Testis (tissue), 5 donors: ENCODE measurements around the gene ARFGEF3. TPM values are rescaled to one million over a fixed set of nuclear protein-coding genes. Genes with fewer than 3 reads are reported as not detected.

Experiments
- DNase-seq: peaks from one replicate; pipeline ENCODE4 v3.0.0-alpha.2; 2019
- H3K27ac ChIP-seq, 2 donors: fragments of 200-600 bp; sonication (generic); one replicate each; pipeline ENCODE4 v1.5.1; 2019
- H3K27me3 ChIP-seq: fragments of 200-600 bp; sonication (generic); one replicate; pipeline ENCODE4 v1.5.1; 2019
- H3K36me3 ChIP-seq: fragments of 200-600 bp; sonication (generic); one replicate; pipeline ENCODE4 v1.5.1; 2017; ENCODE audit warnings: low read depth; ENCODE audit errors: missing control alignments
- H3K4me1 ChIP-seq: fragments of 200-600 bp; sonication (generic); one replicate; pipeline ENCODE4 v1.5.1; 2019
- H3K4me3 ChIP-seq, 2 donors: fragments of 200-600 bp; sonication (generic); one replicate each; pipeline ENCODE4 v1.5.1; 2017 to 2019
- H3K9me3 ChIP-seq: fragments of 200-600 bp; sonication (generic); one replicate; pipeline ENCODE4 v1.5.1; 2017
- POLR2A ChIP-seq: fragments of 450-650 bp; IDR thresholded peaks from one replicate; pipeline ENCODE4 v1.6.1; 2017; ENCODE audit warnings: antibody characterized with exemption, mild to moderate bottlenecking, moderate library complexity
- WGBS, 2 donors: methylation state at CpG; one replicate each; pipeline ENCODE4 v1.1.5; 2018; 5-methylcytosine and 5-hydroxymethylcytosine counted together
- intact Hi-C: fragments of 100-400 bp; cut with DNase I; formaldehyde crosslinking; loops from one replicate; pipeline ENCODE4 v1.15.1; 2023; ENCODE audit warnings: low total_unique reads
- long read RNA-seq, 2 donors: transcript quantifications; one replicate each; lab custom pipeline, GENCODE V29; 2026
- polyA plus RNA-seq: library from polyadenylated mRNA; stranded (reverse); fragments of 350-450 nt; fragmentation: Illumina TruSeq; extraction: RNeasy Lipid Tissue Mini Kit (QIAGEN cat#74804); gene quantifications from one replicate; pipeline ENCODE4 v1.2.3, GENCODE V29; 2014; ENCODE audit warnings: low read depth, low replicate concordance; ENCODE audit not compliant: insufficient read depth
- total RNA-seq, 2 donors: library from RNA; depleted of rRNA; stranded (reverse); fragments of >200 nt; gene quantifications; one replicate each; pipeline ENCODE4 v1.2.3, GENCODE V29; 2016
- TF ChIP-seq, protein P1 (sequence below), 3 experiments: fragments of 450-650 bp in 2 of 3; fragments of 200-600 bp in 1 of 3; sonication (generic) in 1 of 3; IDR thresholded peaks; one replicate each; pipeline ENCODE4 v1.5.1; 2016 to 2019; ENCODE audit warnings: antibody characterized with exemption in 3 of 3, mild to moderate bottlenecking in 2 of 3, moderate library complexity in 1 of 3

The ARFGEF3 gene, protein sequence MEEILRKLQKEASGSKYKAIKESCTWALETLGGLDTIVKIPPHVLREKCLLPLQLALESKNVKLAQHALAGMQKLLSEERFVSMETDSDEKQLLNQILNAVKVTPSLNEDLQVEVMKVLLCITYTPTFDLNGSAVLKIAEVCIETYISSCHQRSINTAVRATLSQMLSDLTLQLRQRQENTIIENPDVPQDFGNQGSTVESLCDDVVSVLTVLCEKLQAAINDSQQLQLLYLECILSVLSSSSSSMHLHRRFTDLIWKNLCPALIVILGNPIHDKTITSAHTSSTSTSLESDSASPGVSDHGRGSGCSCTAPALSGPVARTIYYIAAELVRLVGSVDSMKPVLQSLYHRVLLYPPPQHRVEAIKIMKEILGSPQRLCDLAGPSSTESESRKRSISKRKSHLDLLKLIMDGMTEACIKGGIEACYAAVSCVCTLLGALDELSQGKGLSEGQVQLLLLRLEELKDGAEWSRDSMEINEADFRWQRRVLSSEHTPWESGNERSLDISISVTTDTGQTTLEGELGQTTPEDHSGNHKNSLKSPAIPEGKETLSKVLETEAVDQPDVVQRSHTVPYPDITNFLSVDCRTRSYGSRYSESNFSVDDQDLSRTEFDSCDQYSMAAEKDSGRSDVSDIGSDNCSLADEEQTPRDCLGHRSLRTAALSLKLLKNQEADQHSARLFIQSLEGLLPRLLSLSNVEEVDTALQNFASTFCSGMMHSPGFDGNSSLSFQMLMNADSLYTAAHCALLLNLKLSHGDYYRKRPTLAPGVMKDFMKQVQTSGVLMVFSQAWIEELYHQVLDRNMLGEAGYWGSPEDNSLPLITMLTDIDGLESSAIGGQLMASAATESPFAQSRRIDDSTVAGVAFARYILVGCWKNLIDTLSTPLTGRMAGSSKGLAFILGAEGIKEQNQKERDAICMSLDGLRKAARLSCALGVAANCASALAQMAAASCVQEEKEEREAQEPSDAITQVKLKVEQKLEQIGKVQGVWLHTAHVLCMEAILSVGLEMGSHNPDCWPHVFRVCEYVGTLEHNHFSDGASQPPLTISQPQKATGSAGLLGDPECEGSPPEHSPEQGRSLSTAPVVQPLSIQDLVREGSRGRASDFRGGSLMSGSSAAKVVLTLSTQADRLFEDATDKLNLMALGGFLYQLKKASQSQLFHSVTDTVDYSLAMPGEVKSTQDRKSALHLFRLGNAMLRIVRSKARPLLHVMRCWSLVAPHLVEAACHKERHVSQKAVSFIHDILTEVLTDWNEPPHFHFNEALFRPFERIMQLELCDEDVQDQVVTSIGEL (N-terminal part only)
- total RNA-seq: 1 to 10 TPM; 2.8 to 2.9 TPM
- 1.9 TPM for polyA plus RNA-seq
- long read RNA-seq, donor 1: 0 reads
- long read RNA-seq, donor 2: 0 reads

DNA sequence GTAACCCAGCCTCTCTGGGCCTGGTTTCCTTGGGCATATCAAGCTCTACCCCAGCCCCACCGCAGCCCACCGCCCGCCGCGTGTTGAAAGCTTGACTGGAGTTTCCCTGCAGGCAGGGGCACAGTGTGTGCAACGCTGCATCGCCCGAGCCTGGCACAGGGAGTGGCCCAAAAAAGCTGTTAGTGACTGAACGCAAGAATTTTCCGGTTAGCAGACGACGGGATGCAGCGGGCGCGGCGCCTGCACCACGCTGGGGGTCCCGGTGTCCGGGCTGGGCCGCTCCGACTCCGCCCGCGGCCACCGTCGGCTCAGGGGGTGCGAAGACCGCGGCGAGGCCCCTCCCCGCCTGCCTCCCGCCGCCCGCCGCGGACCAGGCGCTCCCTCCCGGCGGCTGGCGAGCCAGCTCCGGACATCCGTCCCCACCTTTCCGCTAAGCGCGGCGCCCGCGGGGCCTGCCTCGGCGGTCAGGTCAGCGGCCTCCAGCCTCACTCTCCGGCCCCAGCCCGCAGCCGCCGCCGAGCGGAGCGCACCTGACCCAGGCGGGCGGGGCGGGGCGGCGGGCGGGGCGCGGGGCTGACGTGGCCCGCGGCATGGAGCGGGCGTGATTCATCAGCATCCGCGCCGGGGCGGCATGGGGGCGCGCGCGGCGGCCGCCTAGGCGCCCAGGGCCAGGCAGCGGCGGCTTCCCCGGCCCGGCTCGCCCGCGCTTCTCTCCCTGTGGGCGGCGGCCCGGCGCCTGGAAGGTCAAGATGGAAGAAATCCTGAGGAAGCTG, at the start of gene ARFGEF3:
TSS of gene ARFGEF3 (plus strand) at position 602 of the 773 bp plus-strand sequence. CDS start at position 750, 148 bp downstream.
- Histone ChIP-seq H3K9me3 (no peaks in the 10 kb centered on the region), H3K36me3 (no peaks in the 10 kb centered on the region), H3K4me1 (no peaks in the 10 kb centered on the region), H3K27me3 (no peaks in the 10 kb centered on the region), H3K4me3 (peak within 1 kb of the TSS; percentile 50 to 61), H3K27ac (no peak within 1 kb of the TSS)
- no peak for TF ChIP-seq POLR2A
- TF ChIP-seq, protein P1, sequence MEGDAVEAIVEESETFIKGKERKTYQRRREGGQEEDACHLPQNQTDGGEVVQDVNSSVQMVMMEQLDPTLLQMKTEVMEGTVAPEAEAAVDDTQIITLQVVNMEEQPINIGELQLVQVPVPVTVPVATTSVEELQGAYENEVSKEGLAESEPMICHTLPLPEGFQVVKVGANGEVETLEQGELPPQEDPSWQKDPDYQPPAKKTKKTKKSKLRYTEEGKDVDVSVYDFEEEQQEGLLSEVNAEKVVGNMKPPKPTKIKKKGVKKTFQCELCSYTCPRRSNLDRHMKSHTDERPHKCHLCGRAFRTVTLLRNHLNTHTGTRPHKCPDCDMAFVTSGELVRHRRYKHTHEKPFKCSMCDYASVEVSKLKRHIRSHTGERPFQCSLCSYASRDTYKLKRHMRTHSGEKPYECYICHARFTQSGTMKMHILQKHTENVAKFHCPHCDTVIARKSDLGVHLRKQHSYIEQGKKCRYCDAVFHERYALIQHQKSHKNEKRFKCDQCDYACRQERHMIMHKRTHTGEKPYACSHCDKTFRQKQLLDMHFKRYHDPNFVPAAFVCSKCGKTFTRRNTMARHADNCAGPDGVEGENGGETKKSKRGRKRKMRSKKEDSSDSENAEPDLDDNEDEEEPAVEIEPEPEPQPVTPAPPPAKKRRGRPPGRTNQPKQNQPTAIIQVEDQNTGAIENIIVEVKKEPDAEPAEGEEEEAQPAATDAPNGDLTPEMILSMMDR (IDR thresholded peaks at IDR 0.05): no peak
- intact Hi-C loops: no loop called here
- WGBS, 2 donors: 1% methylated on average over 17 to 49 of the region's 93 CpGs
- DNase-seq: peak; percentile 58

DNA sequence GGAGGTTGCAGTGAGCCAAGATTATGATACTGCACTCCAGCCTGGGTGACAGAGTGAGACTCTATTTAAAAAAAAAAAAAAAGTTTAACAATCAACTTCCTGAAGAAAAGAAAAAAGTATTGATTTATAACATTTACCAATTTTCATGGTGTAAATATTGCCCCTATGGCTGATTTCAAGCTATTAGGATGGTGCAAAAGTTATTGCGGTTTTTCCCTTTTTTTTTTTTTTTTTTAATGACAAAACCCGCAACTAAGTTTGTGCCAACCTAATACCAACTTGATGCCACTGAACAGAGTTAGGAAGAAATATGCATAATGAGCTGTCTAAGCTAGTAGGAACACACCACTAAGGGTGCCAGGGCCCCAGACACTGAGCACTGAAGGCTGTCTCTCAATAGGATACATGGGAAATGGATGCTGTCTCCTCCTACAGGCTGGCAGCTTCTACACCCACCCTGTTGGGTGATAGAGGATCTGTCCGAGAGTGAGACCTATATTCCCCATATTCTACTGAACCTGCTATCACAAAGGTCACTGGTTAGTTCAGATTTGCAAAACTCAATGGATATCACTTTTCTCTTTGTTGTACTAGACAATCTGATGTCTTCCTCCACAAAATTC, 48.0 kb upstream of the ARFGEF3 start:
- no peak for DNase-seq
- Histone ChIP-seq H3K27ac (no peak overlapping the region), H3K9me3 (no peaks in the 10 kb centered on the region), H3K4me3 (no peak overlapping the region), H3K36me3 (no peaks in the 10 kb centered on the region), H3K4me1 (no peaks in the 10 kb centered on the region), H3K27me3 (no peaks in the 10 kb centered on the region)
- 67 to 83% methylated on average over 3 of the region's 3 CpGs for WGBS, 2 donors
- TF ChIP-seq, protein P1 (IDR thresholded peaks at IDR 0.05): no peak
- no peak for TF ChIP-seq POLR2A
- intact Hi-C loops: no loop called here

DNA sequence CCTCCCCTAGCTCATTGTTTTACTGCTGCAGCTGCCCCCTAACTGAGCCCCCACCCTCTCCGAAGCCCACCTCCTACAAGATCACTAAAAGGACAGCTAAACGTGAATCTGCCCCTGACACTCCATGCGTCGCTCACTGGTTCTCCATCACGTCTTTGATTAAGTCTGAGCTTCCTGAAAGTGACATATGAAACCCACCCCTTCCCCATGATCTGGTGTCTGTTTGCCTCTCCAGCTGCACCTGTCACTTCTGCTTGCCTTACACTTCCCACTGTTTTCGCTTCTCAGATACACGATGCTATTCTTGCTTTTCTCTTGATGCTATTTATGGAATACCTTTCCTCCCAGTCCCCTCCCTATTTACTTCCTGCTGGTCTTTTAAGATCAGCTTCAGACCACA, 46.5 kb upstream of the ARFGEF3 start:
- Histone ChIP-seq H3K4me3 (no peak overlapping the region), H3K4me1 (no peaks in the 10 kb centered on the region), H3K36me3 (no peaks in the 10 kb centered on the region), H3K9me3 (no peaks in the 10 kb centered on the region), H3K27me3 (no peaks in the 10 kb centered on the region), H3K27ac (no peak overlapping the region)
- no peak for DNase-seq
- intact Hi-C loops: loop anchor here (5.0 kb wide), 1 partner anchor 167 kb away; no protein-coding TSS in a partner anchor
- WGBS, 2 donors: 49 to 53% methylated on average over 7 of the region's 7 CpGs
- TF ChIP-seq, protein P1 (IDR thresholded peaks at IDR 0.05): no peak
- TF ChIP-seq POLR2A: no peak
